Loucy (cell line): ENCODE results near the gene TMEM35A.

Source experiments
- CTCF ChIP-seq: fragments of 200-600 bp; sonication (generic); conservative IDR thresholded peaks from 2 replicates; pipeline ENCODE4 v1.5.1; 2014; ENCODE audit warnings: mild to moderate bottlenecking, antibody characterized with exemption, low read length
- EZH2phosphoT487 ChIP-seq: fragments of 200-600 bp; IDR thresholded peaks from 2 replicates; pipeline ENCODE4 v1.6.1; 2018; ENCODE audit warnings: antibody characterized with exemption, mild to moderate bottlenecking, moderate library complexity, borderline replicate concordance

- TF ChIP-seq CTCF (no peak), EZH2phosphoT487 (no peak)
These were observed 49.0 kb upstream of the TMEM35A start for GRCh38 chrX:101029665-101030064.
